VCaP (cell line): Measurements from ENCODE around the gene BCAS3.
"Not testable (repeated sequence)": the region's sequence is repeated elsewhere in the genome, so short reads cannot be mapped to it uniquely, and the experiment has no call there.

Experiments
- H3K27ac ChIP-seq: fragments of 450-650 bp; 2 replicates; pipeline ENCODE4 v1.5.1; 2017
- CTCF ChIP-seq: fragments of 450-650 bp; conservative IDR thresholded peaks from 2 replicates; pipeline ENCODE4 v1.5.1; 2017; ENCODE audit warnings: mild to moderate bottlenecking, moderate library complexity

The BCAS3 gene

GRCh38 chr17:61235001-61235826 lies 557.6 kb downstream of the BCAS3 start:
- no peak for TF ChIP-seq CTCF

GRCh38 chr17:61235827-61236197 lies 558.2 kb downstream of the BCAS3 start:
- TF ChIP-seq CTCF = no peak
- peak overlapping the region; percentile 82 for H3K27ac ChIP-seq

More at GRCh38 chr17:61235001-61235826, 557.6 kb downstream of the BCAS3 start:
- peak overlapping the region; percentile 82 for H3K27ac ChIP-seq

GRCh38 chr17:61237275-61237674 lies 559.6 kb downstream of the BCAS3 start:
- peak overlapping the region; percentile 82; the same call in 1 of the 2 replicates for H3K27ac ChIP-seq

GRCh38 chr17:61238455-61238933 lies 560.8 kb downstream of the BCAS3 start:
- H3K27ac ChIP-seq = 0 out of 2 replicates have a peak overlapping the region, but pooled peaks have one; percentile 10
- TF ChIP-seq CTCF = no peak

More at GRCh38 chr17:61237275-61237674, 559.6 kb downstream of the BCAS3 start:
- no peak for TF ChIP-seq CTCF

GRCh38 chr17:61239327-61239726 lies 561.7 kb downstream of the BCAS3 start:
- no peak overlapping the region for H3K27ac ChIP-seq
- TF ChIP-seq CTCF = no peak

- no peak for TF ChIP-seq CTCF
- no peak overlapping the region for H3K27ac ChIP-seq
Observed at GRCh38 chr17:61239953-61240352, 562.3 kb downstream of the BCAS3 start.

- no peak overlapping the region for H3K27ac ChIP-seq
- TF ChIP-seq CTCF = no peak
Observed at GRCh38 chr17:61240851-61241468, 563.3 kb downstream of the BCAS3 start.

- not testable (repeated sequence) for H3K27ac ChIP-seq
Observed at GRCh38 chr17:61244988-61245387, 567.3 kb downstream of the BCAS3 start.
